A673 (cell line): ENCODE measurements around the gene SARDH.

Experiments
- CTCF ChIP-seq: fragments of 300-800, 200-600 bp; sonication (generic); conservative IDR thresholded peaks from 2 replicates; pipeline ENCODE4 v1.5.1; 2017; ENCODE audit warnings: low read depth, mild to moderate bottlenecking, antibody characterized with exemption, low read length, moderate library complexity, mixed read lengths
- EZH2 ChIP-seq: fragments of 200-600 bp; sonication (generic); IDR thresholded peaks from 2 replicates; pipeline ENCODE4 v1.6.1; 2017; ENCODE audit warnings: borderline replicate concordance, low read depth, mild to moderate bottlenecking, mixed read lengths, antibody characterized with exemption, low read length; ENCODE audit not compliant: poor library complexity, severe bottlenecking

- no peak for TF ChIP-seq CTCF
- TF ChIP-seq EZH2 = no peak
Measured at GRCh38 chr9:133734590-133735414, 3.4 kb downstream of the SARDH start.
